OCI-LY1 (cell line): ENCODE results near the gene LYRM2.
"Not testable (repeated sequence)": the region's sequence is repeated elsewhere in the genome, so short reads cannot be mapped to it uniquely, and the experiment has no call there.

ENCODE experiments used
- H2AFZ ChIP-seq: fragments of 200-600 bp; sonication (generic), shearing (Covaris generic); 2 replicates; pipeline ENCODE4 v1.6.0; 2014; ENCODE audit warnings: antibody characterized with exemption, mild to moderate bottlenecking, low read length
- H3F3A ChIP-seq: fragments of 200-600 bp; sonication (generic), shearing (Covaris generic); 2 replicates; pipeline ENCODE4 v1.6.0; 2014; ENCODE audit warnings: mild to moderate bottlenecking, antibody characterized with exemption, low read length, moderate library complexity; ENCODE audit not compliant: insufficient read depth
- H3K27ac ChIP-seq: fragments of 200-600 bp; sonication (generic); 2 replicates; pipeline ENCODE4 v1.5.1; 2014; ENCODE audit warnings: low read length, mixed run types, mild to moderate bottlenecking, low read depth; ENCODE audit not compliant: poor library complexity, severe bottlenecking
- H3K27me3 ChIP-seq: fragments of 200-600 bp; sonication (generic); 2 replicates; pipeline ENCODE4 v1.6.0; 2014; ENCODE audit warnings: antibody characterized with exemption, mild to moderate bottlenecking, low read length, moderate library complexity; ENCODE audit not compliant: insufficient read depth
- H3K36me3 ChIP-seq: fragments of 200-600 bp; sonication (generic); 2 replicates; pipeline ENCODE4 v1.6.1; 2014; ENCODE audit warnings: mild to moderate bottlenecking, antibody characterized with exemption, low read length, moderate library complexity, mixed read lengths; ENCODE audit not compliant: insufficient read depth
- H3K4me1 ChIP-seq: fragments of 200-600 bp; sonication (generic); 2 replicates; pipeline ENCODE4 v1.5.1; 2014; ENCODE audit warnings: mild to moderate bottlenecking, low read length, moderate library complexity; ENCODE audit not compliant: insufficient read depth, severe bottlenecking
- H3K4me2 ChIP-seq: fragments of 200-600 bp; sonication (generic), shearing (Covaris generic); 2 replicates; pipeline ENCODE4 v1.6.1; 2014; ENCODE audit warnings: low read length
- H3K4me3 ChIP-seq: fragments of 200-600 bp; sonication (generic); 2 replicates; pipeline ENCODE4 v1.5.1; 2014; ENCODE audit warnings: low read length, low read depth, mild to moderate bottlenecking, mixed read lengths; ENCODE audit not compliant: poor library complexity, severe bottlenecking
- H3K79me2 ChIP-seq: fragments of 200-600 bp; shearing (Covaris generic); 2 replicates; pipeline ENCODE4 v1.6.1; 2016; ENCODE audit warnings: mixed run types, low read length, mixed read lengths; ENCODE audit not compliant: insufficient read depth
- H3K9ac ChIP-seq: fragments of 200-600 bp; sonication (generic), shearing (Covaris generic); 2 replicates; pipeline ENCODE4 v1.6.1; 2014; ENCODE audit warnings: mild to moderate bottlenecking, low read length, mixed read lengths
- H3K9me2 ChIP-seq: fragments of 200-600 bp; sonication (generic), shearing (Covaris generic); 2 replicates; pipeline ENCODE4 v1.6.1; 2014; ENCODE audit warnings: low read depth, mild to moderate bottlenecking, low read length, mixed read lengths
- H3K9me3 ChIP-seq: fragments of 200-600 bp; shearing (Covaris generic); 2 replicates; pipeline ENCODE4 v1.6.1; 2014; ENCODE audit warnings: low read length, mixed read lengths
- H4K20me1 ChIP-seq: fragments of 200-600 bp; sonication (generic), shearing (Covaris generic); 2 replicates; pipeline ENCODE4 v1.6.0; 2016; ENCODE audit warnings: mild to moderate bottlenecking, low read length; ENCODE audit not compliant: insufficient read depth
- CTCF ChIP-seq: fragments of 200-600 bp; sonication (generic), shearing (Covaris generic); IDR thresholded peaks from 2 replicates; pipeline ENCODE4 v1.5.1; 2017; ENCODE audit warnings: mild to moderate bottlenecking, antibody characterized with exemption, low read length, moderate library complexity, mixed read lengths
- EZH2 ChIP-seq: fragments of 200-600 bp; sonication (generic), shearing (Covaris generic); IDR thresholded peaks from 2 replicates; pipeline ENCODE4 v1.8.0; 2017; ENCODE audit warnings: borderline replicate concordance, mixed run types, mild to moderate bottlenecking, antibody characterized with exemption, low read length, moderate library complexity, mixed read lengths

The LYRM2 gene

GRCh38 chr6:89643406-89643805 is 4.9 kb upstream of the LYRM2 start:
- peaks cover 72% of the 10 kb centered on the region for H3K36me3 ChIP-seq
- H3K9me3 ChIP-seq = no peaks in the 10 kb centered on the region
- H2AFZ ChIP-seq = no peak overlapping the region
- no peak overlapping the region for H3K27ac ChIP-seq
- no peaks in the 10 kb centered on the region for H3K9me2 ChIP-seq
- H3K79me2 ChIP-seq = no peaks in the 10 kb centered on the region
- H3K9ac ChIP-seq = no peak overlapping the region
- H3F3A ChIP-seq = no peaks in the 10 kb centered on the region
- H3K27me3 ChIP-seq = no peaks in the 10 kb centered on the region
- no peak overlapping the region for H3K4me3 ChIP-seq
- TF ChIP-seq EZH2 = no peak
- TF ChIP-seq CTCF = no peak
- no peak overlapping the region for H3K4me2 ChIP-seq
- peaks cover 13% of the 10 kb centered on the region for H3K4me1 ChIP-seq
- H4K20me1 ChIP-seq = no peaks in the 10 kb centered on the region

- no peak overlapping the region for H3K9ac ChIP-seq
- H3K9me2 ChIP-seq = no peaks in the 10 kb centered on the region
- H3K4me2 ChIP-seq = no peak overlapping the region
- H4K20me1 ChIP-seq = no peaks in the 10 kb centered on the region
- no peaks in the 10 kb centered on the region for H3F3A ChIP-seq
- H3K27ac ChIP-seq = no peak overlapping the region
- TF ChIP-seq EZH2 (no peak), CTCF (no peak)
- no peak overlapping the region for H3K4me3 ChIP-seq
- H2AFZ ChIP-seq = no peak overlapping the region
- peaks cover 68% of the 10 kb centered on the region for H3K36me3 ChIP-seq
- peaks cover 13% of the 10 kb centered on the region for H3K4me1 ChIP-seq
- H3K9me3 ChIP-seq = no peaks in the 10 kb centered on the region
- H3K27me3 ChIP-seq = no peaks in the 10 kb centered on the region
- 0 out of 2 replicates have a peak, but pooled peaks cover 1% of the 10 kb centered on the region for H3K79me2 ChIP-seq
Observed at GRCh38 chr6:89642956-89643355, 4.4 kb upstream of the LYRM2 start.

- Histone ChIP-seq H3K4me1 (peaks cover 22% of the 10 kb centered on the region), H3K36me3 (peaks cover 62% of the 10 kb centered on the region)
- H3K9me3 ChIP-seq, H3K27ac ChIP-seq, H3F3A ChIP-seq, H4K20me1 ChIP-seq, H3K4me3 ChIP-seq, H3K27me3 ChIP-seq, H2AFZ ChIP-seq, H3K9me2 ChIP-seq, H3K79me2 ChIP-seq, H3K9ac ChIP-seq, H3K4me2 ChIP-seq: not testable (repeated sequence)
Observed at GRCh38 chr6:89641581-89641980, 3.0 kb upstream of the LYRM2 start.

- Histone ChIP-seq H3K27ac (no peak overlapping the region), H3F3A (no peaks in the 10 kb centered on the region), H3K9me2 (no peaks in the 10 kb centered on the region), H3K79me2 (0 out of 2 replicates have a peak, but pooled peaks cover 6% of the 10 kb centered on the region), H3K36me3 (peaks cover 62% of the 10 kb centered on the region), H3K9ac (no peak overlapping the region), H4K20me1 (no peaks in the 10 kb centered on the region), H3K27me3 (no peaks in the 10 kb centered on the region), H2AFZ (no peak overlapping the region), H3K4me1 (peaks cover 22% of the 10 kb centered on the region), H3K4me2 (no peak overlapping the region), H3K4me3 (no peak overlapping the region), H3K9me3 (no peaks in the 10 kb centered on the region)
- no peak for TF ChIP-seq EZH2
- no peak for TF ChIP-seq CTCF
Observed at GRCh38 chr6:89640804-89641203, 2.3 kb upstream of the LYRM2 start.
